Heart right ventricle (tissue), 16 donors: Measurements from ENCODE around the gene PHF10. TPM values are rescaled to one million over a fixed set of nuclear protein-coding genes. Genes with fewer than 3 reads are reported as not detected.

ENCODE experiments used
- ATAC-seq, 8 donors: fragments of 200-7000 bp; cut with Tn5 transposase; one replicate each; pipeline ENCODE4 v1.9.1; 2020; ENCODE audit warnings: mild to moderate bottlenecking in 8 of 8, moderate library complexity in 8 of 8, moderate number of reproducible peaks in 1 of 8
- DNase-seq, 2 donors: peaks; one replicate each; pipeline ENCODE4 v3.0.0-alpha.2; 2020
- H3K27ac ChIP-seq, 10 donors: fragments of 200-600 bp; sonication (generic) in 2 of 10; one replicate each; pipeline versions ENCODE4 v1.5.0 to v1.8.0; 2020 to 2022; ENCODE audit warnings: mild to moderate bottlenecking in 3 of 10
- H3K27me3 ChIP-seq, 7 donors: fragments of 200-600 bp; one replicate each; pipeline ENCODE4 v1.8.0; 2021 to 2022; ENCODE audit warnings: mild to moderate bottlenecking in 2 of 7
- H3K36me3 ChIP-seq, 9 donors: fragments of 200-600 bp; sonication (generic) in 1 of 9; one replicate each; pipeline versions ENCODE4 v1.5.0 to v1.8.0; 2020 to 2022; ENCODE audit warnings: mild to moderate bottlenecking in 2 of 9
- H3K4me1 ChIP-seq, 9 donors: fragments of 200-600 bp; sonication (generic) in 1 of 9; one replicate each; pipeline versions ENCODE4 v1.5.0 to v1.8.0; 2020 to 2022; ENCODE audit warnings: mild to moderate bottlenecking in 4 of 9
- H3K4me3 ChIP-seq, 10 donors: fragments of 200-600 bp; sonication (generic) in 2 of 10; one replicate each; pipeline versions ENCODE4 v1.5.0 to v1.8.0; 2020 to 2022; ENCODE audit warnings: mild to moderate bottlenecking in 7 of 10, moderate library complexity in 2 of 10
- H3K9me3 ChIP-seq, 11 donors: fragments of 200-600 bp in 10 of 11; sonication (generic) in 2 of 11; one replicate each; pipeline versions ENCODE4 v1.5.0 to v1.8.0; 2013 to 2022; ENCODE audit warnings: mild to moderate bottlenecking in 2 of 11, control low read depth in 1 of 11, moderate library complexity in 1 of 11
- WGBS, 2 donors: extraction: QIAGEN DNeasy Blood & Tissue Kit; methylation state at CpG; one replicate each; pipeline ENCODE4 v1.1.7; 2013; ENCODE audit warnings: inconsistent platforms in 1 of 2; 5-methylcytosine and 5-hydroxymethylcytosine counted together
- intact Hi-C, 10 donors: fragments of 100-400 bp; cut with DNase I; formaldehyde crosslinking; loops; one replicate each; pipeline versions ENCODE4 v1.11.1 to v1.14.2; 2022
- polyA plus RNA-seq, 2 donors: library from polyadenylated mRNA; stranded (reverse); fragments of 200-250 nt; gene quantifications; one replicate each; pipeline ENCODE4 v1.2.3, GENCODE V29; 2013
- total RNA-seq, 10 donors: library from RNA; stranded (reverse); fragmentation: NEBNext Ultra II Directional in 3 of 10; extraction: Animal tissue kit (Norgen Biotek cat#: 25700) in 3 of 10; gene quantifications; one replicate each; pipeline versions ENCODE4 v1.2.1 to v1.2.4, GENCODE V29; 2021 to 2023
- TF ChIP-seq, protein P1 (sequence below), 9 donors: fragments of 200-600 bp; sonication (generic) in 2 of 9; IDR thresholded peaks; one replicate each; pipeline versions ENCODE4 v1.5.0 to v1.8.0; 2021 to 2022; ENCODE audit warnings: antibody characterized with exemption in 9 of 9, mild to moderate bottlenecking in 5 of 9, moderate library complexity in 1 of 9
- donor health status: Arrhythmogenic right ventricular cardiomyopathy.
- donor health status: ischemic (EF 13 %, LVEDD 7.1; RV severe dilation, severe dysfunction).
- donor health status: healthy with polysubstance abuse.
- donor health status: DM: no; HTN: yes; CAD: no.
- donor health status: DM: no; HTN: no; CAD: no.
- donor health status: ischemic (EF 25% LVEDD 6.9; RV normal size, moderate dysfunction).
- donor health status: ischemic (EF 25% LVEDD 5.7; RV mildly dilated, moderate dysfunction).
- donor health status: healthy.
- donor health status: DM: yes; HTN: yes; CAD: no.
- donor health status: Ischemic cardiomyopathy.
- donor health status: ischemic (EF 35%, LVEDD 5.7; RV mildly dilated, moderate dysfunction).
- donor health status: nonischemic (EF 11% LVEDD 7.7; RV severe dilation, severe dysfunction).
- donor health status: DM: yes; HTN: yes; CAD: no.
- donor health status: PGD.
- donor health status: ischemic (EF 29% LVEDD 5.4; RV normal size, mild dysfunction).
- donor health status: nonischemic (EF 23%, LVEDD 6.1; RV moderate dilation, normal function).

Gene PHF10
- total and polyA plus RNA-seq, 12 donors, result 29.9 to 63.5 (median 53.1) TPM

DNA sequence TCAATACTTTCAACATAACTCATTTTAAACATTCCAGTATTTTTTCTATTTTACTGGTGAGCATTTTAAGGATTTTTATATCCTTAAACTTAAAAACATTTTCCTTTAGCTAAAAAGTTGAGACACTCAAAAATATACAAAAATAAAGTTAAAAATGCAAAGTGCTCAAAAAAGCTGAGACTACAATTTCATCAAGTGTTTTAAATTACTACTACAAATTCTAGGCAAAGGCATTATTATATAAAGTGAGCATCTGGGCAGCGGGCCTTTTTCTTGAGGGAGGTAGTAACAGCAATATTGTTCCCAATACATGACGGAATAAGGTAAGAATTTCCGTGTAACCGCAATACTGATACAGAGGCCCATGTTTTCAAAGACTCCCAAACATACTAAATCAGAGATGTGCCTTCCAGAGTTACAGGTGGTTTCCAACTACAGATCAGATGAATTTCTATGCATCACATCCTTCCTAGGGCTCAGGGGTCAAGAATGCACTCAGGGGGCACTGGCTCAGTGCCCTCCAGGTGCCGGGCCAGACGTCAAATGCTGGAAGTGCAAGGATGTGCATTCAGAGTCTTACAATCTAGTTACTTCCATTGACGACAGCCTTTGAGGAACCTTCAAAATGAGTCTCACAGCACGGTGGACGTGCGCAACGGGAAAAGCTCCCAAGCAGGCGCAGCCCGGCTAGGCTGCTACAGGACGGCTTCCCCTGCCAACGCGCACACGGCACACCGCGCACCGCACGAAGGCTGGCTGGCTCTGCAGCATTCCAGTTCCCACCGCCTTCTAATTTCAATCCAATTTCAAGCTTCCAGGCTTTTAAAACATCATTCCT, 1.7 kb downstream of the PHF10 start:
- DNase-seq (peak; percentile 36 to 39), ATAC-seq (peak; percentile 55 to 82 (median 75))
- H3K27ac ChIP-seq, result peak overlapping the region; percentile 82 to 97 (median 90)
- H3K4me3 ChIP-seq, result peak overlapping the region; percentile 50 to 82 (median 71)
- WGBS, 2 donors, result 2 to 3% methylated on average over 22 of the region's 22 CpGs
- H3K4me1 ChIP-seq, result peaks cover 8 to 34% (median 27%) of the 10 kb centered on the region in 9 donors
- TF ChIP-seq, protein P1, sequence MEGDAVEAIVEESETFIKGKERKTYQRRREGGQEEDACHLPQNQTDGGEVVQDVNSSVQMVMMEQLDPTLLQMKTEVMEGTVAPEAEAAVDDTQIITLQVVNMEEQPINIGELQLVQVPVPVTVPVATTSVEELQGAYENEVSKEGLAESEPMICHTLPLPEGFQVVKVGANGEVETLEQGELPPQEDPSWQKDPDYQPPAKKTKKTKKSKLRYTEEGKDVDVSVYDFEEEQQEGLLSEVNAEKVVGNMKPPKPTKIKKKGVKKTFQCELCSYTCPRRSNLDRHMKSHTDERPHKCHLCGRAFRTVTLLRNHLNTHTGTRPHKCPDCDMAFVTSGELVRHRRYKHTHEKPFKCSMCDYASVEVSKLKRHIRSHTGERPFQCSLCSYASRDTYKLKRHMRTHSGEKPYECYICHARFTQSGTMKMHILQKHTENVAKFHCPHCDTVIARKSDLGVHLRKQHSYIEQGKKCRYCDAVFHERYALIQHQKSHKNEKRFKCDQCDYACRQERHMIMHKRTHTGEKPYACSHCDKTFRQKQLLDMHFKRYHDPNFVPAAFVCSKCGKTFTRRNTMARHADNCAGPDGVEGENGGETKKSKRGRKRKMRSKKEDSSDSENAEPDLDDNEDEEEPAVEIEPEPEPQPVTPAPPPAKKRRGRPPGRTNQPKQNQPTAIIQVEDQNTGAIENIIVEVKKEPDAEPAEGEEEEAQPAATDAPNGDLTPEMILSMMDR (IDR thresholded peaks at IDR 0.05), result no peak
- no peaks in the 10 kb centered on the region for H3K27me3 ChIP-seq
- no peaks in the 10 kb centered on the region for H3K9me3 ChIP-seq
- intact Hi-C loops, result loop anchor here in 1 of 10 donors (1.0 kb wide), 1 partner anchor 29 kb away; the partner anchor contains the start of genes DYNLT2 and ERMARD
- peaks cover 0 to 17% (median 0%) of the 10 kb centered on the region in 9 donors for H3K36me3 ChIP-seq

DNA sequence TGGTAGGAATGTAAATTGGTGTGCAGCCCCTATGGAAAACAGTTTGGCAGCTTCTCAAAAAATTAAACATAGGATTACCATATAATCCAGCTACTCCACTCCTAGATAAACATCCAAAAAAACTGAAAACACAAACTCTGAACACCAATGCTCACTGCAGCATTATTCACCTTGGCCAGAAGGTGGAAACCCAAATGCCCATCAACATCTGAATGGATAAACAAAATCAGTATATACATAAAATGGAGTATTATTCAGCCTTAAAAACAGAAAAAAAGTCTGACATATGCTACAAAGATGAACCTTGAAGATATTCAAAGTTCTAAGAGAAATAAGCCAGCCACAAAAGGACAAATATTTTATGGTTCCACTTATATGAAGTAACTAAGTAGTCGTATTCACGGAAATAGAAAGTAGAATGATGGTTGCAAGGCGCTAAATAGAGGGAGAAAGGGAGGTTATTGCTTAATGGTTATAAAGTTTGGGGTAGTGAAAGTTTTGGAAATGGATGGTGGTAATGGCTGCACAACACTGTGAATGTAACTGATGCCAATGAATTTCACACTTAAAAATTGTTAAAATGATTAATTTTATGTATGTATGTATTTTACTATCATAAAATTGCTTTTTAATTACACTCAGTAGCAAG, 4.0 kb downstream of the PHF10 start:
- Histone ChIP-seq H3K4me3 (no peak overlapping the region), H3K27me3 (no peaks in the 10 kb centered on the region), H3K36me3 (peaks cover 0 to 40% (median 19%) of the 10 kb centered on the region in 9 donors), H3K4me1 (peaks cover 8 to 30% (median 26%) of the 10 kb centered on the region in 9 donors), H3K27ac (no peak overlapping the region), H3K9me3 (no peaks in the 10 kb centered on the region)
- 94 to 98% methylated on average over 3 of the region's 3 CpGs for WGBS, 2 donors
- DNase-seq (no peak), ATAC-seq (no peak)
- intact Hi-C loops, result no loop called here
- TF ChIP-seq, protein P1 (IDR thresholded peaks at IDR 0.05), result no peak

DNA sequence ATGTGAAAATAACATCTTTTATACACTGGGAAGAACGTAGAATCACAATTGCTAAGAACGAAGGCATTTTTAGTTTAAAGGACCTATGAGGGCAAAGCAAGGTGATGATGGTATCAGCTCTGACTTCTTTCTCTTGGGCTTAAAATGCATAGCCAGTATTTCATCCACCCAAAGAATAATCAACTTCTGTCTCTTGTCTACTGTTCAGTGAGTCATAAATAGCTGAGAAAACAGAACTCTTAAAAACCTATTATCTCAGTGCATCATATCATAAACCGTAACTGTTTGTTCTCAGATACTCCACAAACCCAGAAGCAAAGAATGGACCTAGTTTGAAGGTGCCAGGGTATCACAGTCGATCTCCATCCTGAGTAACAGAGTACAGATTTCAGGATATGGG, 5.2 kb downstream of the PHF10 start:
- Histone ChIP-seq H3K36me3 (peaks cover 0 to 52% (median 23%) of the 10 kb centered on the region in 9 donors), H3K4me1 (peaks cover 5 to 26% (median 22%) of the 10 kb centered on the region in 9 donors), H3K27ac (no peak overlapping the region), H3K27me3 (no peaks in the 10 kb centered on the region), H3K4me3 (no peak overlapping the region), H3K9me3 (no peaks in the 10 kb centered on the region)
- no peak for ATAC-seq
- intact Hi-C loops, result no loop called here
- 87 to 90% methylated on average over 4 of the region's 4 CpGs for WGBS, 2 donors
- TF ChIP-seq, protein P1 (IDR thresholded peaks at IDR 0.05), result no peak
- DNase-seq, result no peak

DNA sequence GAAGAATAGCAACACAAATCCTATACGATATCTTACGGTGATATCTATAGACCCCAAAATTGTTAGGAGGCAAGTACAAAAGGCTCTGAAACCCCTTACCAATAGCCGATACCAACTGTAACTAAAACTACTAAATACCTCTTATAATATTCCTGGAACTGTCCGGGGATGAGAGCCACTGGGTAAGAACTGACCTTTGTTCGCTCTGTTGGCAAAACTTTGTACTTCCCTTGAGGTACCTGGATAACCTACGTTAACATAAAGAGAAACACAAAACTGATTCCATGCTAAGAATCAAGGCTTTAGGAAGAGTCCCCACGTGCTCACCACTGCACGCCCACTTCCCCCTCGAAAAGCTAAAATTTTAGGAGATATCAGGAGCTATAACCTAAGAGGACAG, 9.7 kb downstream of the PHF10 start:
- peaks cover 0 to 5% (median 0%) of the 10 kb centered on the region in 9 donors for H3K4me1 ChIP-seq
- 95% methylated on average over 9 of the region's 9 CpGs for WGBS, 2 donors

More for the DNA sequence above, 9.7 kb downstream of the PHF10 start:
- Histone ChIP-seq H3K27ac (no peak overlapping the region), H3K27me3 (no peaks in the 10 kb centered on the region), H3K9me3 (no peaks in the 10 kb centered on the region), H3K4me3 (no peak overlapping the region), H3K36me3 (peaks cover 0 to 94% (median 38%) of the 10 kb centered on the region in 9 donors)
- TF ChIP-seq, protein P1 (IDR thresholded peaks at IDR 0.05), result no peak
- intact Hi-C loops, result no loop called here
- ATAC-seq (no peak), DNase-seq (no peak)
